Activated CD8-positive, alpha-beta T cell treated with anti-CD3 and anti-CD28 coated beads for 36 hours (primary cell): ENCODE measurements around the gene KLRK1. TPM values are rescaled to one million over a fixed set of nuclear protein-coding genes. Genes with fewer than 3 reads are reported as not detected.
"Not testable (repeated sequence)": the region's sequence is repeated elsewhere in the genome, so short reads cannot be mapped to it uniquely, and the experiment has no call there.

Experiments used
- ATAC-seq: fragments of 200-7000 bp; cut with Tn5 transposase; one replicate; pipeline ENCODE4 v1.10.0; 2021; ENCODE audit warnings: mild to moderate bottlenecking, moderate library complexity
- CTCF ChIA-PET: fragments of 350-600 bp; sonication (Branson Sonifier 250); formaldehyde crosslinking; loops from one replicate; lab custom pipeline; 2021; ENCODE audit warnings: antibody characterized with exemption; lab: Charles Lee
- POLR2A ChIA-PET: fragments of 350-600 bp; sonication (Branson Sonifier 250); formaldehyde crosslinking; loops from one replicate; lab custom pipeline; 2021; ENCODE audit warnings: antibody characterized with exemption; lab: Charles Lee
- DNase-seq: peaks from one replicate; pipeline ENCODE4 v3.0.0-alpha.2; 2020
- H3K27ac Mint-ChIP-seq: one replicate; pipeline ENCODE4 v1.8.0; 2021; ENCODE audit warnings: mild to moderate bottlenecking, mixed read lengths
- H3K27me3 Mint-ChIP-seq: one replicate; pipeline ENCODE4 v1.8.0; 2021; ENCODE audit warnings: mixed read lengths
- H3K36me3 Mint-ChIP-seq: one replicate; pipeline ENCODE4 v1.8.0; 2021; ENCODE audit warnings: low read depth, mixed read lengths
- H3K4me1 Mint-ChIP-seq: one replicate; pipeline ENCODE4 v1.8.0; 2021; ENCODE audit warnings: low read depth, mixed read lengths
- H3K4me3 Mint-ChIP-seq: one replicate; pipeline ENCODE4 v1.8.0; 2021; ENCODE audit warnings: mild to moderate bottlenecking, moderate library complexity, mixed read lengths
- H3K9me3 Mint-ChIP-seq: one replicate; pipeline ENCODE4 v1.8.0; 2021; ENCODE audit warnings: mixed read lengths
- CTCF ChIP-seq: fragments of 200-600 bp; IDR thresholded peaks from one replicate; pipeline ENCODE4 v1.8.0; 2022; ENCODE audit warnings: antibody characterized with exemption, mild to moderate bottlenecking
- intact Hi-C: fragments of 100-400 bp; cut with micrococcal nuclease; formaldehyde crosslinking; loops from one replicate; pipeline ENCODE4 v1.10.0; 2022
- total RNA-seq, 2 experiments: library from RNA; stranded (reverse); gene quantifications; one replicate each; pipeline ENCODE4 v1.2.3, GENCODE V29; 2021

Gene KLRK1
- total RNA-seq, result 100 to 1,000 TPM; 111 to 112 TPM

GRCh38 chr12:10389904-10390303 is at the start of gene KLRK1:
KLRK1 (minus strand) TSS chr12:10390041; CDS start chr12:10388810, 1,231 bp downstream.
- intact Hi-C loops, result loop anchor here (2.0 to 10.0 kb wide), 3 partner anchors 25 to 715 kb away; no protein-coding TSS in a partner anchor
- H3K27ac Mint-ChIP-seq, result peak within 1 kb of the TSS; percentile 97
- peak within 1 kb of the TSS; percentile 90 for H3K4me3 Mint-ChIP-seq
- H3K9me3 Mint-ChIP-seq, result no peaks in the 10 kb centered on the region
- peaks cover 45% of the 10 kb centered on the region for H3K4me1 Mint-ChIP-seq
- H3K27me3 Mint-ChIP-seq, result no peaks in the 10 kb centered on the region
- POLR2A ChIA-PET, result interaction anchor here (1.0 to 6.3 kb wide), 10 partner anchors 17 to 716 kb away, joined by 3 to 139 read pairs (median 20); partner anchors contain the start of gene CD69
- peaks cover 46% of the 10 kb centered on the region for H3K36me3 Mint-ChIP-seq
- CTCF ChIA-PET, result interaction anchor here (1.0 to 3.1 kb wide), 2 partner anchors 24 to 165 kb away, joined by 3 to 20 read pairs; no protein-coding TSS in a partner anchor
- DNase-seq (no peak), ATAC-seq (no peak)
- no peak for TF ChIP-seq CTCF

GRCh38 chr12:10437601-10438000 is 47.8 kb upstream of the KLRK1 start:
- POLR2A ChIA-PET, result not testable (repeated sequence)

GRCh38 chr12:10435816-10436215 is 46.0 kb upstream of the KLRK1 start, which contains the start of gene KLRC2:
KLRC2 (minus strand) TSS chr12:10436010; CDS start chr12:10435986, 24 bp downstream.
- H3K36me3 Mint-ChIP-seq, H3K9me3 Mint-ChIP-seq, intact Hi-C loops, CTCF ChIA-PET, H3K27me3 Mint-ChIP-seq, POLR2A ChIA-PET, H3K4me1 Mint-ChIP-seq: not testable (repeated sequence)
- Mint-ChIP-seq H3K27ac (peak within 1 kb of the TSS; percentile 46), H3K4me3 (peak within 1 kb of the TSS; percentile 48)
- DNase-seq (peak; percentile 19), ATAC-seq (peak; percentile 64)

More at GRCh38 chr12:10437601-10438000, 47.8 kb upstream of the KLRK1 start:
- H3K4me3 Mint-ChIP-seq, H3K36me3 Mint-ChIP-seq, H3K27me3 Mint-ChIP-seq, DNase-seq, CTCF ChIA-PET, intact Hi-C loops, H3K4me1 Mint-ChIP-seq, H3K27ac Mint-ChIP-seq, H3K9me3 Mint-ChIP-seq: not testable (repeated sequence)
- ATAC-seq, result peak; percentile 78

- H3K36me3 Mint-ChIP-seq, intact Hi-C loops, H3K9me3 Mint-ChIP-seq, H3K27ac Mint-ChIP-seq, DNase-seq, H3K27me3 Mint-ChIP-seq, POLR2A ChIA-PET, H3K4me3 Mint-ChIP-seq, H3K4me1 Mint-ChIP-seq, CTCF ChIA-PET: not testable (repeated sequence)
- ATAC-seq, result peak; percentile 87
Measured at GRCh38 chr12:10430623-10431022, 40.8 kb upstream of the KLRK1 start.

GRCh38 chr12:10425938-10426337 is 36.1 kb upstream of the KLRK1 start:
- H3K4me3 Mint-ChIP-seq, H3K9me3 Mint-ChIP-seq, H3K36me3 Mint-ChIP-seq, ATAC-seq, POLR2A ChIA-PET, H3K4me1 Mint-ChIP-seq, DNase-seq, intact Hi-C loops, CTCF ChIA-PET, H3K27me3 Mint-ChIP-seq, H3K27ac Mint-ChIP-seq: not testable (repeated sequence)

- H3K27ac Mint-ChIP-seq, CTCF ChIA-PET, H3K4me1 Mint-ChIP-seq, H3K36me3 Mint-ChIP-seq, H3K27me3 Mint-ChIP-seq, DNase-seq, POLR2A ChIA-PET, H3K9me3 Mint-ChIP-seq, H3K4me3 Mint-ChIP-seq, intact Hi-C loops, ATAC-seq: not testable (repeated sequence)
Measured at GRCh38 chr12:10424260-10424899, 34.5 kb upstream of the KLRK1 start.

GRCh38 chr12:10422159-10422558 is 32.3 kb upstream of the KLRK1 start:
- H3K36me3 Mint-ChIP-seq, H3K4me1 Mint-ChIP-seq, H3K27ac Mint-ChIP-seq, intact Hi-C loops, H3K4me3 Mint-ChIP-seq, CTCF ChIA-PET, H3K27me3 Mint-ChIP-seq, POLR2A ChIA-PET, H3K9me3 Mint-ChIP-seq: not testable (repeated sequence)
- peak; percentile 57 for DNase-seq
- peak; percentile 97 for ATAC-seq

GRCh38 chr12:10420334-10420733 is 30.5 kb upstream of the KLRK1 start, which contains the start of gene KLRC3:
KLRC3 (minus strand) TSS chr12:10420595; CDS start chr12:10420550, 45 bp downstream.
- intact Hi-C loops, H3K27me3 Mint-ChIP-seq, H3K4me1 Mint-ChIP-seq, POLR2A ChIA-PET, ATAC-seq, DNase-seq, CTCF ChIA-PET, H3K36me3 Mint-ChIP-seq, H3K9me3 Mint-ChIP-seq: not testable (repeated sequence)
- Mint-ChIP-seq H3K27ac (peak within 1 kb of the TSS; percentile 64), H3K4me3 (peak within 1 kb of the TSS; percentile 64)
